ENCODE data around the gene CEP43. TPM values are rescaled to one million over a fixed set of nuclear protein-coding genes. Genes with fewer than 3 reads are reported as not detected.
A peak's percentile ranks its signal among the peaks of the same experiment; 100 is the strongest.

CEP43 gene
- total RNA-seq, 2 experiments from 2014 or later = 20.2 to 21.3 TPM

GRCh38 chr6:166957805-166958076 lies 41.5 kb upstream of the CEP43 start:
- ChIA-PET POLR2A (interaction anchor here (0.7 to 3.5 kb wide), 2 partner anchors 38 to 41 kb away, joined by 3 to 16 read pairs; partner anchors contain the start of gene CEP43), CTCF (interaction anchor here (0.7 to 1.2 kb wide), 2 partner anchors 17 to 32 kb away, joined by 3 to 6 read pairs; no protein-coding TSS in a partner anchor)
- DNase-seq (no peak), ATAC-seq (no peak)
- no peak for TF ChIP-seq CTCF (IDR thresholded peaks at IDR 0.05)
- Mint-ChIP-seq H3K4me1 (ENCODE audit: low read depth) (peaks cover 55% of the 10 kb centered on the region), H3K4me3 (peak overlapping the region; percentile 90), H3K27ac (peak overlapping the region; percentile 86), H3K27me3 (no peaks in the 10 kb centered on the region), H3K9me3 (peaks cover 2% of the 10 kb centered on the region), H3K36me3 (ENCODE audit: low read depth) (peaks cover 21% of the 10 kb centered on the region)
- intact Hi-C loops (cut with micrococcal nuclease) = loop anchor here (2.0 kb wide), 1 partner anchor 39 kb away; no protein-coding TSS in a partner anchor

- DNase-seq = peak; percentile 66
- intact Hi-C loops (cut with micrococcal nuclease) = loop anchor here (2.0 kb wide), 1 partner anchor 38 kb away; no protein-coding TSS in a partner anchor
- Mint-ChIP-seq H3K27ac (peak overlapping the region; percentile 86), H3K4me1 (ENCODE audit: low read depth) (peaks cover 40% of the 10 kb centered on the region), H3K4me3 (peak overlapping the region; percentile 90), H3K36me3 (ENCODE audit: low read depth) (peaks cover 11% of the 10 kb centered on the region), H3K27me3 (no peaks in the 10 kb centered on the region), H3K9me3 (peaks cover 5% of the 10 kb centered on the region)
- ATAC-seq = peak; percentile 19
- TF ChIP-seq CTCF (IDR thresholded peaks at IDR 0.05) = no peak
- CTCF ChIA-PET = interaction anchor here (0.7 kb wide), 1 partner anchor 88 kb away, joined by 3 read pairs; no protein-coding TSS in a partner anchor
- POLR2A ChIA-PET = interaction anchor here (1.1 kb wide), 1 partner anchor 12 kb away, joined by 4 read pairs; no protein-coding TSS in a partner anchor
Observed at GRCh38 chr6:166958926-166959861, 40.0 kb upstream of the CEP43 start.

GRCh38 chr6:166959911-166960608 lies 39.1 kb upstream of the CEP43 start:
- intact Hi-C loops (cut with micrococcal nuclease) = loop anchor here (2.0 kb wide), 1 partner anchor 37 kb away; no protein-coding TSS in a partner anchor
- DNase-seq (no peak), ATAC-seq (no peak)
- CTCF ChIA-PET = interaction anchor here (0.7 to 1.3 kb wide), 2 partner anchors 30 to 87 kb away, joined by 3 to 4 read pairs; no protein-coding TSS in a partner anchor
- peaks cover 5% of the 10 kb centered on the region for H3K9me3 Mint-ChIP-seq
- H3K36me3 Mint-ChIP-seq (ENCODE audit: low read depth) = peaks cover 7% of the 10 kb centered on the region
- POLR2A ChIA-PET = interaction anchor here (1.1 kb wide), 1 partner anchor 11 kb away, joined by 4 read pairs; no protein-coding TSS in a partner anchor
- H3K4me3 Mint-ChIP-seq = no peak overlapping the region
- H3K27ac Mint-ChIP-seq = peak overlapping the region; percentile 86
- H3K4me1 Mint-ChIP-seq (ENCODE audit: low read depth) = peaks cover 36% of the 10 kb centered on the region
- no peaks in the 10 kb centered on the region for H3K27me3 Mint-ChIP-seq
- no peak for TF ChIP-seq CTCF (IDR thresholded peaks at IDR 0.05)

GRCh38 chr6:166960609-166960978 lies 38.6 kb upstream of the CEP43 start:
- H3K27me3 Mint-ChIP-seq = no peaks in the 10 kb centered on the region
- intact Hi-C loops (cut with micrococcal nuclease) = no loop called here
- ChIA-PET POLR2A (no interaction called here), CTCF (interaction anchor here (1.3 kb wide), 1 partner anchor 29 kb away, joined by 4 read pairs; no protein-coding TSS in a partner anchor)
- H3K4me1 Mint-ChIP-seq (ENCODE audit: low read depth) = peaks cover 32% of the 10 kb centered on the region
- ATAC-seq = no peak
- H3K4me3 Mint-ChIP-seq = no peak overlapping the region
- peaks cover 5% of the 10 kb centered on the region for H3K9me3 Mint-ChIP-seq
- peaks cover 3% of the 10 kb centered on the region for H3K36me3 Mint-ChIP-seq (ENCODE audit: low read depth)
- DNase-seq = no peak
- no peak for TF ChIP-seq CTCF (IDR thresholded peaks at IDR 0.05)
- H3K27ac Mint-ChIP-seq = peak overlapping the region; percentile 37
